Umbilical cord (tissue), 2 donors: ENCODE data around the gene SCN4A. TPM values are rescaled to one million over a fixed set of nuclear protein-coding genes. Genes with fewer than 3 reads are reported as not detected.
"Not testable (repeated sequence)": the region's sequence is repeated elsewhere in the genome, so short reads cannot be mapped to it uniquely, and the experiment has no call there.

Experiments used
- DNase-seq: peaks from one replicate; pipeline ENCODE4 v3.0.0-alpha.2; 2015; ENCODE audit warnings: low spot score
- total RNA-seq: library from RNA; depleted of rRNA; stranded (reverse); fragments of >200 nt; gene quantifications from one replicate; pipeline ENCODE4 v1.2.3, GENCODE V29; 2014; ENCODE audit warnings: low replicate concordance; ENCODE audit not compliant: insufficient read depth

SCN4A gene
- total RNA-seq, 1 donor from 2014 or later, result under 0.01 TPM

DNA sequence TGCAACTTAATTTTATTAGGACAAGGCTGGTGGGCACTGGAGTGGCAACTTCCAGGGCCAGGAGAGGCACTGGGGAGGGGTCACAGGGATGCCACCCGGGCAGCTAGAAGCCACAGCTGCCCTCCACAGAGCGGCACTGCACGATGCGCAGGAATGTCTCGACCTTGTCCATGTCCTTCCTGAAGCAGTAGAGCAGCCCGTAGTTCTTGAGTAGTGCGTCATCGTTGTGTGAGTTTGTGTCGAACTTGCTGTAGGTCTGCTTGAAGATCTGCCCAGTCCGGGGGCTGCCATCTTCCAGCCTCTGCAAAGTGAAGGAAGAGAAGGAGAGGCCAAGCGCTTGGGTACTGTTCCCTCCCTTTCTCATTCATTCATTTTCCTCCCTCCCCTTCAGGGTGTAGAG lies 55.5 kb downstream of the SCN4A start:
- DNase-seq, result not testable (repeated sequence)

DNA sequence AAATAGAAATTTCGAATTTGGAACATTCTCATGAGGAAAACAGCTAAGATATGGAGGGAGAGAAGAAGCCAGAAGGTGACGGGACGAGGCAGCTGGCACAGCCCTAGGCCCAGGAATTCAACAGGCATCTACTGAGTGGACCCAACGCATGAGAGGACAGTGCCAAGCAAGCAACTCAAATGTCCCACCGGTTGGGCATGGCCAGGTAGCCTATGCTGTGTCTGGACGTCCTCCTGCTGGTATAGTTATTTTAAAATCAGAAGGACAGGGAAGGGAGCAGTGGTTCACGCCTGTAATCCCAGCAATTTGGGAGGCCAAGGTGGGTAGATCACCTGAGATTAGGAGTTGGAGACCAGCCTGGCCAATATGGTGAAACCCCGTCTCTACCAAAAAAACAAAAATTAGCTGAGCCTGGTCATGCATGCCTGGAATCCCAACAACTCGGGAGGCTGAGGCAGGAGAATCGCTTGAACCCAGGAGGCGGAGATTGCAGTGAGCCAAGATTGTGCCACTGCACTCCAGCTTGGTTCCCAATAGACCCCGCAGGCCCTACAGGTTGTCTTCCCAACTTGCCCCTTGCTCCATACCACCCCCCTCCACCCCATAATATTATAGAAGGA lies 56.0 kb downstream of the SCN4A start:
- no peak for DNase-seq

DNA sequence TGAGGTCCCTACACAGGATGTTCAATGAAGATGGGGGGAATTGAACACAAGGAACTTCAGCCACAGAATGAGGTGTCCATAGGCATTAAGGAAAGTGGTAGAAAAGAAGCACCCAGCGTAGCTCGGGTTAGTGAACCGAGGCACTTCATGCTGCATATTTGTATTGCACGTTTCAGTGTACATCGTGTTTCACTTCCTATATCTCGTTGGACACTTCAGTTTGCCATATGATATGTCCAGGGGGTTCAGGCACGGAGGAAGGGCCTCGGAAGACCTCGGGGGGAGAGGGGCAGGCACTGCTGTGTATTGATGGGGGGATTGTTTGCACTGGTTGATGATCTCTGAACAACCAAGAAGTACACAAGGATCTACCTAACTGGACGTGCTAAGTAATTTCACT lies 57.0 kb downstream of the SCN4A start:
- DNase-seq, result not testable (repeated sequence)

DNA sequence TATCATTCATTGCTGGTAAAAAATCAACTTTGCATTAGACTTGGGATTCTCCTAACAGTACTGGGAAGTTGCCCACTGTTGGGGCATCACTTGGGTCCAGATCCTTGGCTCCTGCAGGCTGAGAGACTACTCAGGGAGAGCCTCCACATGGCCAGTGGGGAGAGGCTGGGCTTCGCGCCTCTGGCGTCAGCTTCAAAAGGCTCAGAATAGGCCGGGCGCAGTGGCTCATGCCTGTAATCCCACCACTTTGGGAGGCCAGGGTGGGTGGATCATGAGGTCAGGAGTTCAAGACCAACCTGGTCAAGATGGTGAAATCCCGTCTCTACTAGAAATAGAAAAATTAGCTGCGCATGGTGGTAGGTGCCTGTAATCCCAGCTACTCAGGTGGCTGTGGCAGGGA lies 58.2 kb downstream of the SCN4A start:
- DNase-seq, result no peak

DNA sequence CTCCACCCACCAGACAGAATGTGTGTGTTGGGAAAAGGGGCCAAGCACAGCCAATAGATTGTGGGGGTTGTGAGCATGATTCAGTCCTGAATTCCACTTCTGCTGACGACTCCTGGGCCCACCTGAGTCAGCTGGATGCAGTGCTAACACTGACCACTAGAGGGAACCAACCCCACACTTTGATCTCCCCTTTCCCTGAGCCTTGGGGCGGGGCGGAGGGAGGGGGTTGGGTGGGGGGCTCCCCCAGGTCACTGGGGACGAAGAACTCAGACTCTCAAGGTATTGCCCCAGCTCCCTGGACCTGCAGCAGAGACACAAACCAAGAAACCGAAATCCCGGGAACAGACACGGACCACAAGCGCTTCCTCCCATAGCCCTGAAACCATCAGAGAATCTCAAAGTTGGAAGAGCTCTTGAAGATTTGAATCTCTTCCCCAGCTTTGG lies 61.0 kb downstream of the SCN4A start:
- DNase-seq, result peak; percentile 9

DNA sequence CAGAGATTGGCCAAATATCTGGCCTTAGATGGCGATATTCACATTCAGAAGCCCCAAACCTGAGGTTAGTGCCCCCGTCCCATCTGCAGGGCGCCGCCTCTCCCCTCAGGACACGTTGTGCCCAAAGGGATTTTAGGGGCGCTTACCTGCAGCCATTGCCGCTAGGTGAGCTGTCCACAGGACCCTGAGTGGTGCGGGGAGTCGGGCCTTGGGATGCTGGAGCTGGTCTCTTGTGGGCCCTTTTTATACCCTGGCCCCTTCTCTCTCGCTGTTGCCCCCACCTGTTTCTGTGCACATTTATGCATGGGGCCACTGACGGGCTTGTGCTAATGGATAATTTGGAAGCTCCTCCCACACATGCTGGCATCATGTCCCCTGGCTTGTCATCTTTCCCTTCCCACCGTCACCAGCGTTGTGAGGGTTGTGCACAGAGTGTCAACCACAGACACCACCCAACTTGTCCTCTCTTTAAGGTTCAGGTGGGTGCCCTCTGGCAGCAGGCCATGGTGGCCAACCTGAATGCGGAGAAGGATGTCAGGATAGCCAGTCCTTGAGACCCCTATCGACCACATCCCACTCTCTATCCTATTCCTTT lies 61.6 kb downstream of the SCN4A start, which contains the start of gene CSHL1:
TSS of gene CSHL1 (minus strand) at position 218 of the 595 bp plus-strand sequence. CDS start at position 156, 62 bp downstream.
- DNase-seq, result no peak

DNA sequence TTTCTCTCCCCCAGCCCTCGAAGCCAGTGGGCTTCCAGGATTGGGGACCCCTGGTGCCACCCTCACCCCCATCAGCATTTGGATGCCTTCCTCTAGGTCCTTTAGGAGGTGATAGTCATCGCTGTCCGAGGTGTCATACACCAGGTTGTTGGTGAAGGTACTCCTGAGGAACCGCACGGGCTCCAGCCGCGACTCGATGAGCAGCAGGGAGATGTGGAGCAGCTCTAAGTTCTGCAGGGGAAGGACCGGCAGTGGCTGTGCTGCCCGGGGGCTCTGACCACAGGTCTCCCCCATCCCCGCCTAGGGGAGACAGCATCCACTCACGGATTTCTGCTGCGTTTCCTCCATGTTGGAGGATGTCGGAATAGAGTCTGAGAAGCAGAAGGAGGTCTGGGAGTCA lies 62.6 kb downstream of the SCN4A start:
- no peak for DNase-seq

DNA sequence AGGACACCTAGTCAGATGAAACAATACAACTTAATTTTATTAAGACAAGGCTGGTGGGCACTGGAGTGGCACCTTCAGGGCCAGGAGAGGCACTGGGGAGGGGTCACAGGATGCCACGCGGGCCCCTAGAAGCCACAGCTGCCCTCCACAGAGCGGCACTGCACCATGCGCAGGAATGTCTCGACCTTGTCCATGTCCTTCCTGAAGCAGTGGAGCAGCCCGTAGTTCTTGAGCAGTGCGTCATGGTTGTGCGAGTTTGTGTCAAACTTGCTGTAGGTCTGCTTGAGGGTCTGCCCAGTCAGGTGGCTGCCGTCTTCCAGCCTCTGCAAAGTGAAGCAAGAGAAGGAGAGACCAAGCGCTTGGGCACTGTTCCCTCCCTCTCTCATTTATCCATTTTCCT lies 63.1 kb downstream of the SCN4A start:
- DNase-seq, result not testable (repeated sequence)

DNA sequence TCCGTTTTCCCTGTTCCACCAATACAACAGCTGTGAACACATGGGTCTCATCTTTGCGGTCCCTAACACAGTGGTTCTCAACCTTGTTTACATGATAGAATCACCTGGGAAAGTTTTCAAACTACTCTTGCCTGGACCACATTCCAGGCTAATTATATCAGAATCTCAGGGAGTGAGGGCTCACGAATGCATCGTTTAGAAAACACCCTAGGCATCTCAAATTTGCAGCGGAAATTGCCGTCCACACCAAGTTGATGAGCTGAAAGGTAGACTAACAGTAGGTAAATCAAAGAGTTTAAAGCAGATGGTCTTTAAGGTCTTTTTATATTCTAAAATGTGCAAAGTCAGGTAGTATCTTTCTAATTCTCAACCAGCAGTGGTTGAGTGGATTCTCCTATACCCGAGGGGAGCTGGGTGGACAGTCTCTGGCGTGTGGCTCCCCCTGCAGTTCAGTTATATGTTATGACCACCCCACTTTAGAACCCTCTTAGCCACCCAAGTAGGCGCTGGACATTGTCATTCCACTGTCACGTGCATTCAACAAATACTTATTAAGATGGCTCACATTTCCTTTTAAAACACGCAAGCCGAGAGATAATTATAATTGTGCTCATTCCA lies 65.4 kb downstream of the SCN4A start:
- not testable (repeated sequence) for DNase-seq

DNA sequence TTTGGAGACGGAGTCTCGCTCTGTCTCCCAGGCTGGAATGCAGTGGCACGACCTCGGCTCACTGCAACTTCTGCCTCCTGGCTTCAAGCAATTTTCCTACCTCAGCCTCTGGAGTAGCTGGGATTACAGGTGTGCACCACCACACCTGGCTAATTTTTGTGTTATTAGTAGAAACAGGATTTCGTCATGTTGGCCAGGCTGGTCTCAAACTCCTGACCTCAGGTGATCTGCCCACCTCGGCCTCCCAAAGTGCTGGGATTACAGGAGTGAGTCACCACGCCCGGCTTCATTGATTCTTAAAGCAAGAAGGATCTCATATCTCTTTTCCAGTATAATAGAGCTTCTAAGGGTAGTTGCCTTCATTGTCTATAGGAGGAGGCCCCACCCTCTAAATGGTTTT lies 67.9 kb downstream of the SCN4A start:
- DNase-seq, result not testable (repeated sequence)

DNA sequence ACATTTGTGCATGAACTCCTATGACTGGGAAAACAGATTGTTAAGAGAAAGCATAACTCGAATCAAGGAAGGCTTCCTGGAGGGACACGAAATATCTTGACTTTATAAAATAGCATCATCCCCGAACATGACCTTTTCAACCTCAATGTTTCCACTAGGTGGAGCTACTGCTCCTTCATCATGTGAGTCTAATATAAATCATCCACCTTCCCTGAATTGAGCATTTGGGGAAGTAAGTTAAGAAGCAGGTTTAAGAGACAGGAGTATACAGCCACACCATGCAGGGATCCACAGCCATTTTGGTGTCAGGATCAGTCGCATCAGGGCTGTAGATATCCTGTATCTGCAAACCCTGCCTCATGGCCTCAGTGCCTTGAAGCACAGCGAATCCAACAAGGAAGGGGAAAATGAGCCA lies 68.9 kb downstream of the SCN4A start:
- DNase-seq, result not testable (repeated sequence)

DNA sequence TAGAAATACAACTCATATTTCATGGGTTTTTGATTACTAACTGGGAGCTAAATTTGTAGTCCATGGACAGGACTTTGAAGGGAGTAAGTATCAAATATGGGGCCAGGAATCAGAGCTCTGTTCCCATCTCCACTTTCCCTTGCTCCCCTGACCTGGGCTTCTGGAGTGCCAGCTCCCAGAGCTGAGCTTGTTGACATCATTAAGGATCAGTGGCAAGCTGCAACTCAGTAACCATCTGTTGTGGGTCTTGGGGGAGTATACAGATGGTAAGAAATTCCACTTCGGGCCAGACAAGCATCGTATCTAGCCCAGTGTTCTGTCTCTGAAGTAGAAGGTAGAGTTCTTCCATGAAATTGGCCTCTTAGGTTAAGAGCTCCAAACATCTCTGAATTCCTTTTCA lies 70.7 kb downstream of the SCN4A start:
- DNase-seq, result not testable (repeated sequence)

DNA sequence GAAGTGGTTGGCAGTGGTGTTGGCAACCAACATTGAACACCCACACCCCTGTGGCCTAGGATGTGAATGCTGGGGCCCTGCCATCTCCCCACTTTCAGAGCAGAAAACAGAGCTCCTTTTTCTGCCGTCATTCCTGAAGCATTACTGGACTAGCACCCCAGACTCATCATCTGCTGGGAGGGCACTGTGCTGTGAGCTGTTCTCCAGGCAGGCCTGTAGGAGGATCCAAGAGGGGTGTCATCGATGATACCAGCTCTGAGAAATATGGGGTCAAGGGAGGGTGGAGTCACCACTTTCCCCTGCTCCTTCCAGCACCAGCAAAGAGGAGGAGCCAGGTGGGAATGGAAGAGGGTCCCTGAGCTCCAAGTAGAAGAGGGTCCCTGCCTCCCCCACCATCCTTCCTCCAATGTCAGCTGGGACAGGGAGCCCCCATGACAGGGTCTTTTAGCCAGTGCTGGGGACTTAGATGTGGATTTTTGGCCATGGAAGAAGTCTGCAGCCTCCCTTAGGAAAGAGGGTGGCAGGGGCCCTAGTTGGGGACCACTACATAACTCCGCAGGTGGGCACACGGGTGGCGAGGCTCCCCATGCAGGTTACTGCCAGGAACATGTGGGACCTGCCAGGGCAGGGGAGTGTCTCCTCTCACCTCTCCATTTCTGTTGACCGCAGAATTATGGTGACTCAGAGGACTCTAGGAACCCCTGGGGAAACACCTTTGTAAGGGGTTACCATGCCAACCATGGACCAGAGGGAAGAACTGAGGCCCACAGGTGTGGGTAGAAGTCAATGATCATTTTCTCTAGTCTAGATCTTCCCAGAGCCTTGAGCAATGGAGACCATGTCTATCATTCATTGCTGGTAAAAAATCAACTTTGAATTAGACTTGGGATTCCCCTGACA lies 73.6 kb downstream of the SCN4A start:
- DNase-seq, result not testable (repeated sequence)

DNA sequence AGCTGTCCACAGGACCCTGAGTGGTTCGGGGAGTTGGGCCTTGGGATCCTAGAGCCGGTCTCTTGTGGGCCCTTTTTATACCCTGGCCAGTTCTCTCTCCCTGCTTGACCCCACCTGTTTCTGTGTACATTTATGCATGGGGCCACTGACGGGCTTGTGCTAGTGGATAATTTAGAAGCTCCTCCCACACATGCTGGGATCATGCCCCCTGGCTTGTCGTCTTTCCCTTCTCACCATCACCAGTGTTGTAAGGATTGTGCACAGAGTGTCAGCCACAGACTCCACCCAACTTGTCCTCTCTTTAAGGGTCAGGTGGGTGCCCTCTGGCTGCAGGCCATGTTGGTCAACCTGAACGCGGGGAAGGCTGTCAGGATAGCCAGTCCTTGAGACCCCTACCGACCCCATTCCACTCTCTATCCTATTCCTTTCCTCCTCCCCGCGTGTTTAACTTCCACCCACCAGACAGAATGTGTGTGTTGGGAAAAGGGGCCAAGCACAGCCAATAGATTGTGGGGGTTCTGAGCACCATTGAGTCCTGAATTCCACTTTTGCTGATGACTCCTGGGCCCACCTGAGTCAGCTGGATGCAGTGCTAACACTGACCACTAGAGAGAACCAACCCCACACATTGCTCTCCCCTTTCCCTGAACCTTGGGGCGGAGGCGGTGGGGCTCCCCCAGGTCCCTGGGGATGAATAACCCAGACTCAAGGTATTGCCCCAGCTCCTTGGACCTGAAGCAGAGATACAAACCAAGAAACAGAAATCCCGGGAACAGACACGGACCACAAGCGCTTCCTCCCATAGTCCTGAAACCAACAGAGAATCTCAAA lies 76.0 kb downstream of the SCN4A start, which contains the start of gene CSH1:
TSS of gene CSH1 (minus strand) at position 51 of the 831 bp plus-strand sequence. CDS start 63 bp downstream, outside the sequence.
- not testable (repeated sequence) for DNase-seq

DNA sequence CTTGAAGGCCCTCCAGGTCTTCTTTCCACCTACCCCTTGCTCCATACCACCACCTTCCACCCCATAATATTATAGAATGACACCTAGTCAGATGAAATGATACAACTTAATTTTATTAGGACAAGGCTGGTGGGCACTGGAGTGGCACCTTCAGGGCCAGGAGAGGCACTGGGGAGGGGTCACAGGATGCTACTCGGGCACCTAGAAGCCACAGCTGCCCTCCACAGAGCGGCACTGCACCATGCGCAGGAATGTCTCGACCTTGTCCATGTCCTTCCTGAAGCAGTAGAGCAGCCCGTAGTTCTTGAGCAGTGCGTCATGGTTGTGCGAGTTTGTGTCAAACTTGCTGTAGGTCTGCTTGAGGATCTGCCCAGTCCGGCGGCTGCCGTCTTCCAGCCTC lies 77.9 kb downstream of the SCN4A start:
- not testable (repeated sequence) for DNase-seq

DNA sequence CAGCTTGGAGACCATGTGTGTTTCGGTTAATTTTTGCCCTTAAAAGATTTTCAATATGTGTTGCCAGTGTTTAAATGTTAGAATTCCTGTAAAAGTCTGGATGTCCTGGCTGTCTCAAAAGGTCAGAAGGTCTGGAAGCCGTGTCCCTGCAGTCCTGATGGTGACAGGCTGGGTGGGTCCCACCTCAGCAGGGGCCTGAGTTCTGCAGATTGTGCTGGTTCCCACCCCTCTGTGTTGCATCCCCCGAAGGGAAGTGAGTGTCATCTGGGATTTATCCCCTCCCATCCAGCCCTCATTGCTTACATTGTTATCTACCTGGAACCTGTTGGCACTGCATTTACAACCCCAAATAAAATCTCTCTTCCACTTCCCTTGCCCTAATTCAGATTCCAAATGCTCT lies 78.7 kb downstream of the SCN4A start:
- DNase-seq, result not testable (repeated sequence)

DNA sequence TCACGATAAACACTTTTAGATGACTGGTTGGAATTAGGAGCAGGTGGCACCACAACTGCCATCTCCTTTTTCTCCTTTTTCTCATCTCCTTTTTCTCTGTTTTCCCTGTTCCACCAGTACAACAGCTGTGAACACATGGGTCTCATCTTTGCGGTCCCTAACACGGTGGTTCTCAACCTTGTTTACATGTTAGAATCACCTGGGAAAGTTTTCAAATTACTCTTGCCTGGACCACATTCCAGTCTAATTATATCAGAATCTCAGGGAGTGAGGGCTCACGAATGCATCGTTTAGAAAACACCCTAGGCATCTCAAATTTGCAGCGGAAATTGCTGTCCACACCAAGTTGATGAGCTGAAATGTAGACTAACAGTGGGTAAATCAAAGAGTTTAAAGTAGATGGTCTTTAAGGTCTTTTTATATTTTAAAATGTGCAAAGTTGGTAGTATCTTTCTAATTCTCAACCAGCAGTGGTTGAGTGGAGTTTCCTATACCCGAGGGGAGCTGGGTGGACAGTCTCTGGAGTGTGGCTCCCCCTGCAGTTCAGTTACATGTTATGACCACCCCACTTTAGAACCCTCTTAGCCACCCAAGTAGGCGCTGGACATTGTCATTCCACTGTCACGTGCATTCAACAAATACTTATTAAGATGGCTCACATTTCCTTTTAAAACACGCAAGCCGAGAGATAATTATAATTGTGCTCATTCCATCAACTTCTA lies 80.2 kb downstream of the SCN4A start:
- not testable (repeated sequence) for DNase-seq

DNA sequence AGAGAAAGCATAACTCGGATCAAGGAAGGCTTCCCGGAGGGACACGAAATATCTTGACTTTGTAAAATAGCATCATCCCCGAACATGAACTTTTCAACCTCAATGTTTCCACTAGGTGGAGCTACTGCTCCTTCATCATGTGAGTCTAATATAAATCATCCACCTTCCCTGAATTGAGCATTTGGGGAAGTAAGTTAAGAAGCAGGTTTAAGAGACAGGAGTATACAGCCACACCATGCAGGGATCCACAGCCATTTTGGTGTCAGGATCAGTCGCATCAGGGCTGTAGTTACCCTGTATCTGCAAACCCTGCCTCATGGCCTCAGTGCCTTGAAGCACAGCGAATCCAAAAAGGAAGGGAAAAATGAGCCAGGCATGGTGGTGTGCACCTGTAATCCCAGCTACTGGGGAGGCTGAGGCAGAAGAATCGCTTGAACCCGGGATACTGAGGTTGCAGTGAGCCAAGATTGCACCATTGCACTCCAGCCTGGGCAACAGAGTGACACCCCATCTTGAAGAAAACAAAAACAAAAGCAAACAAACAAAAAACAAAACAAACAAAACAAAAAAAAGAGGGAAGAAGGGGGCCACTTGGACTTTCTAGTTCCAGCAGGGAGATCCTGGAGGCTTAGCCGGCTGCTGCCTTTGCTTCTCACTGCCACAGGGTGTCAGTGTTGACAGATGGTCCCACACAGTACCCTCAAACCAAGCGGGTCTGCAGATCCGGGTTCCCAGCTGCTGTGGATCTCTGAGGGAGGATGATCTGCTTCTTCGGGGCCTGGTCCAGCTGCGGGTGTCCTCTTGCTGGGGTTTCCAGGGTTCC lies 83.5 kb downstream of the SCN4A start:
- DNase-seq, result peak; percentile 20
